GM23338 (cell line): ENCODE data around the gene COL26A1.

Experiments used
- EZH2 ChIP-seq: fragments of 200-600 bp; sonication (generic); IDR thresholded peaks from one replicate; pipeline ENCODE4 v1.8.0; 2017; ENCODE audit warnings: antibody characterized with exemption, mild to moderate bottlenecking, low read depth; ENCODE audit not compliant: unreplicated experiment
- STAT1 ChIP-seq: IDR thresholded peaks from one replicate; pipeline ENCODE4 v1.6.1; 2016; ENCODE audit warnings: antibody characterized with exemption; ENCODE audit not compliant: unreplicated experiment
- TF ChIP-seq, protein P1 (sequence below), 2 experiments: fragments of 200-600 bp in 1 of 2; sonication (generic) in 1 of 2; conservative IDR thresholded peaks; 2 replicates each; pipeline versions ENCODE4 v1.5.1 to v1.6.1; 2016 to 2017; ENCODE audit warnings: antibody characterized with exemption in 2 of 2, low read depth in 2 of 2, mild to moderate bottlenecking in 2 of 2, moderate library complexity in 1 of 2
- TF ChIP-seq, protein P2 (sequence below): IDR thresholded peaks from one replicate; pipeline ENCODE4 v1.6.1; 2018; ENCODE audit warnings: antibody characterized with exemption; ENCODE audit not compliant: unreplicated experiment

DNA sequence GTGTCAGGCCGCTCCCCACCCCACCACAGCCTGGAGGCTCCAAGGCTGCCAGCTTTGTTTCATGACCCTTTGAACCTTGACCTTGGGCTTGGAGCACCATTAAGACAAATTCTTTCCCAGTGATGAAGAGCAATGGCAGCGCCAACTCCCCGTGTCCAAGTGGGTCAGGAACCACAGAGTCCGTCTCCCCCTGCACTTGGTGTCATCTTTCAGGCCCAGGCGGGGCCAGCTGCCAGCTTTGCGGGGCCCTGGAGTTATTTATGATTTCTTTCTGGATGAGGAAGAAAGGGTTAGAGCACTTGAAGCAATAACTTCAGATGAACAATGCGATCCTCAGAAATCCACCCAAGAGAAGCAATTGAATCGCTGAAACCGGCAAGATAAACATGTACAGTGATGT is 155.7 kb downstream of the COL26A1 start:
- TF ChIP-seq, protein P1, sequence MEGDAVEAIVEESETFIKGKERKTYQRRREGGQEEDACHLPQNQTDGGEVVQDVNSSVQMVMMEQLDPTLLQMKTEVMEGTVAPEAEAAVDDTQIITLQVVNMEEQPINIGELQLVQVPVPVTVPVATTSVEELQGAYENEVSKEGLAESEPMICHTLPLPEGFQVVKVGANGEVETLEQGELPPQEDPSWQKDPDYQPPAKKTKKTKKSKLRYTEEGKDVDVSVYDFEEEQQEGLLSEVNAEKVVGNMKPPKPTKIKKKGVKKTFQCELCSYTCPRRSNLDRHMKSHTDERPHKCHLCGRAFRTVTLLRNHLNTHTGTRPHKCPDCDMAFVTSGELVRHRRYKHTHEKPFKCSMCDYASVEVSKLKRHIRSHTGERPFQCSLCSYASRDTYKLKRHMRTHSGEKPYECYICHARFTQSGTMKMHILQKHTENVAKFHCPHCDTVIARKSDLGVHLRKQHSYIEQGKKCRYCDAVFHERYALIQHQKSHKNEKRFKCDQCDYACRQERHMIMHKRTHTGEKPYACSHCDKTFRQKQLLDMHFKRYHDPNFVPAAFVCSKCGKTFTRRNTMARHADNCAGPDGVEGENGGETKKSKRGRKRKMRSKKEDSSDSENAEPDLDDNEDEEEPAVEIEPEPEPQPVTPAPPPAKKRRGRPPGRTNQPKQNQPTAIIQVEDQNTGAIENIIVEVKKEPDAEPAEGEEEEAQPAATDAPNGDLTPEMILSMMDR (conservative IDR thresholded peaks at IDR 0.05; ENCODE audit: low read depth in 2 of 2), result no peak
- TF ChIP-seq EZH2 (no peak), STAT1 (no peak)
- TF ChIP-seq, protein P2, sequence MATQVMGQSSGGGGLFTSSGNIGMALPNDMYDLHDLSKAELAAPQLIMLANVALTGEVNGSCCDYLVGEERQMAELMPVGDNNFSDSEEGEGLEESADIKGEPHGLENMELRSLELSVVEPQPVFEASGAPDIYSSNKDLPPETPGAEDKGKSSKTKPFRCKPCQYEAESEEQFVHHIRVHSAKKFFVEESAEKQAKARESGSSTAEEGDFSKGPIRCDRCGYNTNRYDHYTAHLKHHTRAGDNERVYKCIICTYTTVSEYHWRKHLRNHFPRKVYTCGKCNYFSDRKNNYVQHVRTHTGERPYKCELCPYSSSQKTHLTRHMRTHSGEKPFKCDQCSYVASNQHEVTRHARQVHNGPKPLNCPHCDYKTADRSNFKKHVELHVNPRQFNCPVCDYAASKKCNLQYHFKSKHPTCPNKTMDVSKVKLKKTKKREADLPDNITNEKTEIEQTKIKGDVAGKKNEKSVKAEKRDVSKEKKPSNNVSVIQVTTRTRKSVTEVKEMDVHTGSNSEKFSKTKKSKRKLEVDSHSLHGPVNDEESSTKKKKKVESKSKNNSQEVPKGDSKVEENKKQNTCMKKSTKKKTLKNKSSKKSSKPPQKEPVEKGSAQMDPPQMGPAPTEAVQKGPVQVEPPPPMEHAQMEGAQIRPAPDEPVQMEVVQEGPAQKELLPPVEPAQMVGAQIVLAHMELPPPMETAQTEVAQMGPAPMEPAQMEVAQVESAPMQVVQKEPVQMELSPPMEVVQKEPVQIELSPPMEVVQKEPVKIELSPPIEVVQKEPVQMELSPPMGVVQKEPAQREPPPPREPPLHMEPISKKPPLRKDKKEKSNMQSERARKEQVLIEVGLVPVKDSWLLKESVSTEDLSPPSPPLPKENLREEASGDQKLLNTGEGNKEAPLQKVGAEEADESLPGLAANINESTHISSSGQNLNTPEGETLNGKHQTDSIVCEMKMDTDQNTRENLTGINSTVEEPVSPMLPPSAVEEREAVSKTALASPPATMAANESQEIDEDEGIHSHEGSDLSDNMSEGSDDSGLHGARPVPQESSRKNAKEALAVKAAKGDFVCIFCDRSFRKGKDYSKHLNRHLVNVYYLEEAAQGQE, result no peak
